ENCODE measurements around the gene SORCS2.
"Not testable (repeated sequence)": the region's sequence is repeated elsewhere in the genome, so short reads cannot be mapped to it uniquely, and the experiment has no call there.

SORCS2 gene

DNA sequence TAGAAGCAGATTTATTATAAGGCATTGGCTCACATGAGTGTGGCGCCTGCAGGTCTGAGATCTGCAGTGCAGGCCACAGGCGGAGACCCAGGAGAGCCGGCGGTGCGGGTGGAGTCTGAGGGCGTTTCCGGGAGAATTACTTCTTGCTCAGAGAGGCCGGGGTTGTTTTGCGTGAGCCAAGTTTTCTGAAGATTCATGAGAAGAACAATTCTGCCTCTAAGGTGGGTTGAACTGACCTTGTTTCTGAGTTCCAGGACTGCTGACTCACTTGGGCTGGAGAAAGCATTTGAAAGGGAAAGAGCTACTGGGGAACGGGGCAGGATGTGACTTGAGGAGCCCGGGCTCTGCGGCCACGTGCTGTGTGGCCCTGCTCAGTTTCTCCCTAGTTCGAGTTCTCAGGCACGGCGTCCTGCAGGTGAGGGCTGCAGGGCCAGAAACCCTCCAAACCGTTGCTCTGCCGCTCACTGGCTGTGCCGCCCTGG lies 36.7 kb upstream of the SORCS2 start:
- no peaks in the 10 kb centered on the region for H3K9me3 Mint-ChIP-seq

DNA sequence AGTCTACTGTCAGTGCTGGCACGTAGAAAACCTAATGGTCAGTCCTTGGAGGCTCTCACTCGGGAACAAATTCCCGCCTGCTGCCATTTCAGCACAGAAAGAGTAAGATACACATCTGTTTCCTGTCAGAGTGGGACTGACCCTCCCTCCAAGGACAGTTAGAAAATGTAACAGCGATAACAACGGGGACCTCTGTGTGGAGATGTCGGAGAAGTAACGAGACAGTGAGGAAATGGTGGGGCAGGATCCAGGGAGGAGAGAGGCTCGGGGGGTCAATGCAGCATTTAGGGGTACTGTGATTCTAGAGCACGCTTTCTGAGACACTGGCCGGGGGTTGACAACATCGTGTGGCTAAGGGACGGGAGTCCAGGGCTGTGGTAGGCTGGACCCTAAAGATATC lies 36.0 kb upstream of the SORCS2 start:
- Mint-ChIP-seq H3K27ac (no peak overlapping the region), H3K36me3 (ENCODE audit: low read depth) (no peaks in the 10 kb centered on the region), H3K4me3 (no peak overlapping the region), H3K27me3 (peaks cover 22% of the 10 kb centered on the region), H3K4me1 (ENCODE audit: low read depth) (no peaks in the 10 kb centered on the region), H3K9me3 (no peaks in the 10 kb centered on the region)
- intact Hi-C loops (cut with micrococcal nuclease): no loop called here

More for the DNA sequence above, 36.7 kb upstream of the SORCS2 start:
- intact Hi-C loops (cut with micrococcal nuclease): no loop called here
- H3K27me3 Mint-ChIP-seq: peaks cover 21% of the 10 kb centered on the region
- H3K4me3 Mint-ChIP-seq: no peak overlapping the region
- H3K27ac Mint-ChIP-seq: no peak overlapping the region
- H3K4me1 Mint-ChIP-seq (ENCODE audit: low read depth): no peaks in the 10 kb centered on the region
- H3K36me3 Mint-ChIP-seq (ENCODE audit: low read depth): no peaks in the 10 kb centered on the region

DNA sequence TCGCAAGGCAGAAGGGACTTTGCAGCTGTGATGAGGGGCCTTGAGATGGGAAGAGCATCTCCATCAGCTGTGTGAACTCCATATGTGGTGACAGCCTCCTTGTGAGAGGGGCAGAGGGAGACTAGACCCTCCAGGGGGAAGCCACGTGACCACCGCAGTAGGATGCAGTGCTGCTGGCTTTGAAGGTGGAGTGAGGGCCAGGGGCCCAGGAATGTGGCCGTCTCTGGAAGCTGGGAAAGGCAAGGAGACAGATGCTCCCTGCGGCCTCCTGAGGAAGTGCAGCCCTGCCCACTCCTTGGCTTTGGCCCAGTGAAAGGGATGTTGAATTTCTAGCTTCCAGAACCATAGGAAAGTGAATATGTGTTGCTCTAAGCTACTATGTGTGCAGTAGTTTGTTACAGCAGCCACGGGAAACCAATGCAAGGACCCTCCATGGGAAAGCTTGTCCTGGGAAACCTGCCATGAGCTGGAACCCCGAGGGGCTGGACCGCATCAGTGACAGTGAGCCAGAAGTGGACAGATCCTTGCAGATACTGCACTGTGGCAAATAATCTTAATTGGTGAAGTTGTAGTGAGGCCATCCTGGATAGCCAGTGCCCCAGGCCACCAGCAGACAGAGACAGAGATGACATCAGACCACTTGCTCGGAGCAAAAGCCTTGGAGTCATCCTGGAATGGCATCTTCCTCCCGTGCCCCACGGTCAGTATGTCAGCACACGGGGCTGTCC lies 35.4 kb upstream of the SORCS2 start:
- no peak overlapping the region for H3K27ac Mint-ChIP-seq
- H3K9me3 Mint-ChIP-seq: no peaks in the 10 kb centered on the region
- no peaks in the 10 kb centered on the region for H3K4me1 Mint-ChIP-seq (ENCODE audit: low read depth)
- H3K27me3 Mint-ChIP-seq: peaks cover 22% of the 10 kb centered on the region
- intact Hi-C loops (cut with micrococcal nuclease): no loop called here
- H3K4me3 Mint-ChIP-seq: no peak overlapping the region
- no peaks in the 10 kb centered on the region for H3K36me3 Mint-ChIP-seq (ENCODE audit: low read depth)

DNA sequence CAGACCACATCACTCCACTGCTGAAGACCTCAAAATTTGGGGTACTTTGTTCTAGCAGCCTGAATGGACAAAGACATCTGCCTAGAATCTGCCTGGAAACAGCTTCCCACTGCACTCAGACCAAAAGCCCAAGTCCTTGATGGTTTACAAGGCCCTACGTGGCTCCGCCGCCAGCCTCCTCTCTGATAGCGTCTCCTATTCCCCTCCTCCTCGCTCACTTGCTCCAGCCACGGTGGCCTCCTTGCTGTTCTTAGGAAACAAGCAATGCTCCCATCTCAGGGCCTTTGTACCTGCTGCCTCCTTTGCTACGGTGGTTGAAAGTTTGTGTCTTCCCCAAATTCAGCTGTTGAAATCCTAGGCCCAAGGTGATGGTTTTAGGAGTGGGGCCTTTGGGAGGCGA lies 34.7 kb upstream of the SORCS2 start:
- no peaks in the 10 kb centered on the region for H3K4me1 Mint-ChIP-seq (ENCODE audit: low read depth)

DNA sequence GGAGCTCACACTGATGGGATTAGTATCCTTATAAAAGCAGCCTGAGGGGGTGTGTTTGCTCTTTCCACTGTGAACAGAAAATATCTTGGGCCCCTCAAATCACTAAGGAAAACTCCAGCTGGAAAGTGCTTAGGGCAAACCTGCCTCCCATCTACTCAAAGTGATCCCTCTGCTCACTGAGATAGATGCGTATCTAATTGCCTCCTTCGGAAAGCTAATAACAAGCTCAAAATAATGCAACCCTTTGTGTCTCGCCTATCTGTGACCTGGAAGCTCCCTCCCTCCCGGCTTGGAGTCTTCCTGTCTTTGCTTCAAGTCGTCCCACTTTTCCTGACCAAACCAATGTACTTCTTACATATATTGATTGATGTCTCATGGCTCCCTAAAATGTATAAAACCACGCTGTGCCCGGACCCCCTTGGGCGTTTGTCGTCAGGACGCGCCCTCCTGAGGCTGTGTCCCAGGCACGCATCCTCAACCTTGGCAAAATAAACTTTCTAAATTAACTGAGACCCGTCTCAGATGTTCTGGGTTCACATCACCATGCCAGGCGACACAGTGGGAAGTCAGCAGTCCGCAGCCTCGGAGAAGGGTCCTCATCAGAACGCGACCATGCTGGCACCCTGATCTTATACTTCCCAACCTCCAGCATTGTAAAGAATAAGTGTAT lies 34.1 kb upstream of the SORCS2 start:
- no peaks in the 10 kb centered on the region for H3K9me3 Mint-ChIP-seq
- H3K27ac Mint-ChIP-seq: no peak overlapping the region
- H3K36me3 Mint-ChIP-seq (ENCODE audit: low read depth): no peaks in the 10 kb centered on the region
- H3K4me1 Mint-ChIP-seq (ENCODE audit: low read depth): no peaks in the 10 kb centered on the region
- intact Hi-C loops (cut with micrococcal nuclease): no loop called here
- H3K27me3 Mint-ChIP-seq: peaks cover 22% of the 10 kb centered on the region
- no peak overlapping the region for H3K4me3 Mint-ChIP-seq

More for the DNA sequence above, 34.7 kb upstream of the SORCS2 start:
- intact Hi-C loops (cut with micrococcal nuclease): no loop called here
- no peaks in the 10 kb centered on the region for H3K36me3 Mint-ChIP-seq (ENCODE audit: low read depth)
- no peak overlapping the region for H3K4me3 Mint-ChIP-seq
- peaks cover 22% of the 10 kb centered on the region for H3K27me3 Mint-ChIP-seq
- no peak overlapping the region for H3K27ac Mint-ChIP-seq
- no peaks in the 10 kb centered on the region for H3K9me3 Mint-ChIP-seq

DNA sequence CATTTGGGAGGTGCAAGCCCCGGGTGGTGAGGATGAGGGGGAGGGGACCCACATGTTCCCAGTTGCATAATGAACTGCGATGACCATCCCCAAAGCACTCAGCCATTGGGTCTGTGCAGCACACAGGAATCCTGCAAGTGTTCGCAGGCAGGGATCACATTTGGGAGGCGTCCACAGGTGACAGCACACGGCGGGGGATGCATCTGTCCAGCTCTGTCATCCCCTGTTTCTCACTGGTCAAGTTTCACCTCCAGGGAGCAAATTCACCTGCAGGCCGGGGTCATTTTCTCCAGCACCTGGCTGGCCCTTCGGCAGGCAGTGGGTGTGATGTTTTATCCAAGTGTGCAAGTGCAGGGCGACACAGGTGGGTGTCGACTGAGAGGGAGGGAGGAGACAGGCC lies 33.3 kb upstream of the SORCS2 start:
- Mint-ChIP-seq H3K9me3 (no peaks in the 10 kb centered on the region), H3K27ac (no peak overlapping the region), H3K4me1 (ENCODE audit: low read depth) (no peaks in the 10 kb centered on the region), H3K4me3 (no peak overlapping the region), H3K36me3 (ENCODE audit: low read depth) (no peaks in the 10 kb centered on the region), H3K27me3 (peaks cover 22% of the 10 kb centered on the region)
- intact Hi-C loops (cut with micrococcal nuclease): no loop called here

DNA sequence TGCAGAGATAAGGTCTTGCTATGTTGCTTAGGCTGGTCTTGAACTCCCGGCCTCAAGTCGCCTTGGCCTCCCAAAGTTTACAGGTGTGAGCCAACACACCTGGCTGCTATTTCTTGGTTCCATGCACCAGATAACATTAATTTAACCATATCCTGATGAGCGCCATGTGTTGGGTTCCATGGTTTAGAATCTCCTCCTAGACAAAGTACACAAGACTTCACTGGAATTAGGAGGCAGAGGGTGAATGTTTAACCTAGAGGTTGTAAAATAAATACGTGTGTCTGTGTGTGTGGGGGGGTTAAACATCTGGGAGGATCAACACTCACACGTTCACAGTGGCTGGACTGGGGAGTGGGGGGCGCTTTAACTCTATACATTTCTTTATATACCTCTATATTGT lies 32.4 kb upstream of the SORCS2 start:
- Mint-ChIP-seq H3K9me3 (no peaks in the 10 kb centered on the region), H3K4me3 (no peak overlapping the region), H3K36me3 (ENCODE audit: low read depth) (no peaks in the 10 kb centered on the region), H3K27me3 (peaks cover 19% of the 10 kb centered on the region), H3K27ac (no peak overlapping the region), H3K4me1 (ENCODE audit: low read depth) (no peaks in the 10 kb centered on the region)
- intact Hi-C loops (cut with micrococcal nuclease): no loop called here

DNA sequence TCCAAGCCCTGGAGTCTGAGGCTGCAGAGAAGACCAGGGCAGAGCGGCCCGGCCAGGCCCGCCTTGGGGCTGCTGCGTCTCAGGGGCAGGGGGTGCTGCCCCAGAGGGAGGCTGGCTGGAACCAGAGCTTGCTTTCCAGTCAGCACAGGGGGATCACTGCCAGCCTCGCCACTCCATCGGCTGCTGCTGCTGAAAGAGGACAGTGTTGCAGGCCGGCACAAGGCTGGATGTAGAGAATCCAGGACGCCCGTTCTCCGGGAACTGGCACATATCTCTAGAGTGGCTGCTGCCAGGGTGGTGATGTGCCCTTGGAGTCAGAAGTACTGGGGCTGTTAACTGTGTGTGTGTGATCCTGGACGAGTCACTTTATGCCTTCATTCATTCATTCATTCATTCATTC lies 31.9 kb upstream of the SORCS2 start:
- intact Hi-C loops (cut with micrococcal nuclease): no loop called here
- no peaks in the 10 kb centered on the region for H3K9me3 Mint-ChIP-seq
- peaks cover 17% of the 10 kb centered on the region for H3K27me3 Mint-ChIP-seq
- H3K4me3 Mint-ChIP-seq: no peak overlapping the region
- H3K4me1 Mint-ChIP-seq (ENCODE audit: low read depth): no peaks in the 10 kb centered on the region
- no peak overlapping the region for H3K27ac Mint-ChIP-seq
- no peaks in the 10 kb centered on the region for H3K36me3 Mint-ChIP-seq (ENCODE audit: low read depth)

DNA sequence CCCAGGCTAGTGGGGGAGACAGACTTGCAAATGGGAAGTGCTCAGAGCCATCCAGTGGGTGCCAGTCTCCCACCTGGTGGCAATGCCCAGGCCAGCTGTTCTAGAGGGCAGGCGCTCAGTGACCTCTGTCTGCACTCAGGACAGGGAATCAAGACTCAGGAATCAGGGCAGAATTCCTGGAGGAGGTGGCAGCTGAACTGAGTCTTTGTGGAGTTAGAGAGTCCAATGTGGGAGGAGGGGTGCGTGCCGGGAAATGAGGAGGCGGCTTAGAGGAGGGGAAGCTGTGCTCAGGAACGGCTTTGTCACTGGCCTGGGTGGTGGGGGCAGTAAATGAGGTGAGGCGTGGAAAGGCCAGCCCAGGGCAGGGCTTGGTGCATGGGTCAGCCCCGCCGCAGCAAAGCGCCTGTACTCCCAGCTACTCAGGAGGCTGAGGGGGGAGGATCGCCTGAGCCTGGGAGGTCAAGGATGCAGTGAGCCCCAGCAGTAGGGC lies 31.3 kb upstream of the SORCS2 start:
- intact Hi-C loops (cut with micrococcal nuclease): no loop called here
- H3K27ac Mint-ChIP-seq: no peak overlapping the region
- peaks cover 13% of the 10 kb centered on the region for H3K27me3 Mint-ChIP-seq
- H3K4me1 Mint-ChIP-seq (ENCODE audit: low read depth): no peaks in the 10 kb centered on the region
- no peaks in the 10 kb centered on the region for H3K9me3 Mint-ChIP-seq
- no peak overlapping the region for H3K4me3 Mint-ChIP-seq
- H3K36me3 Mint-ChIP-seq (ENCODE audit: low read depth): no peaks in the 10 kb centered on the region

DNA sequence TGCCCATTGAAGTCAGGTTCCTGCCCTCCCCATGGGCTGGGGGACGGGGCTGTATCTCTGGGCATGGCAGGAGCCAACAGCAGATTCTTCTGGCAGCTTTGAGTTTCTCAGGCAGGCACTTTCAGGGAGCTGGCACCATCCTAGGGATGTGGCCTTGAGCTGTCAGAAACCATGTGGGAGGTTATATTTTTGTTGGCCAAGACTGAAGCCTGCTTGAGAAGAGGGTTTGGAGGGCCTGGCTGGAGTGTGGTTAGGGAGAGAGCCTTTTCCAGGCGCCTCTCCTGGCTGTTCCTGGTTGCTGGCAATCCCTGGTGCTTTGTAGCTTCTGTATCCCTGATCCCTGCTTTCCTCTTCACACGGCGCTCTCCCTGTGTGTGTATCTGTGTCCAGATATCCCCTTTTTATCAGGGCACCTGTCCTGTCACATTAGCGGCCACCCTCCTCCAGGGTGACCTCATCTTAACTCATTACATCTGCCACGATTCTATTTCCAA lies 30.6 kb upstream of the SORCS2 start:
- H3K36me3 Mint-ChIP-seq (ENCODE audit: low read depth): no peaks in the 10 kb centered on the region
- peaks cover 6% of the 10 kb centered on the region for H3K27me3 Mint-ChIP-seq
- intact Hi-C loops (cut with micrococcal nuclease): no loop called here
- H3K27ac Mint-ChIP-seq: no peak overlapping the region
- no peaks in the 10 kb centered on the region for H3K9me3 Mint-ChIP-seq
- no peaks in the 10 kb centered on the region for H3K4me1 Mint-ChIP-seq (ENCODE audit: low read depth)
- no peak overlapping the region for H3K4me3 Mint-ChIP-seq

DNA sequence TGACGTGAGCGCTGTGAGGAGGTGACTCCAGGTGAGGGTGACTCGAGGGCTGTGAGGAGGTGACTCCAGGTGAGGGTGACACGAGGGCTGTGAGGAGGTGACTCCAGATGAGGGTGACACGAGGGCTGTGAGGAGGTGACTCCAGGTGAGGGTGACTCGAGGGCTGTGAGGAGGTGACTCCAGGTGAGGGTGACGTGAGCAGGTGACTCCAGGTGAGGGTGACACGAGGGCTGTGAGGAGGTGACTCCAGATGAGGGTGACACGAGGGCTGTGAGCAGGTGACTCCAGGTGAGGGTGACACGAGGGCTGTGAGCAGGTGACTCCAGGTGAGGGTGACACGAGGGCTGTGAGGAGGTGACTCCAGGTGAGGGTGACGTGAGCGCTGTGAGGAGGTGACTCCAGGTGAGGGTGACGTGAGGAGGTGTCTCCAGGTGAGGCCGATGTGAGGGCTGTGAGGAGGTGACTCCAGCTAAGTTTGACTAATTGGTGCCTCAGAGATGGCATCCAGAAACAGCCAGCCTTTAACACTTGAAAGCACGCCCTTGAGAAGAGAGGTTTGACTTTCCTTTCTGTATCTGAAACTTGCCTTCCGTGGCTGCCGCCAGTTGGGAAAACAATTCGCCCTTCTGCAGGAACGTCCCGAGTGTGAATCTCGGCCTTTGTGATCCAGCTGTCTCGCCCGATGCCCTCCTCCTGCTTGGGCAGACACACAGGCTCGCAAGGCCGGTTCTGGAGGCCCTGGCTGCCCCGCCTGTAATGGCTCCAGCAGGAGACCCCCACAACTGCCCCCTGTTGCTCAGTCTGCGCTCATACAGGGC lies 27.1 kb upstream of the SORCS2 start:
- H3K9me3 Mint-ChIP-seq; H3K4me1 Mint-ChIP-seq (ENCODE audit: low read depth); H3K36me3 Mint-ChIP-seq (ENCODE audit: low read depth); H3K27ac Mint-ChIP-seq; H3K4me3 Mint-ChIP-seq; intact Hi-C loops (cut with micrococcal nuclease); H3K27me3 Mint-ChIP-seq: not testable (repeated sequence)

DNA sequence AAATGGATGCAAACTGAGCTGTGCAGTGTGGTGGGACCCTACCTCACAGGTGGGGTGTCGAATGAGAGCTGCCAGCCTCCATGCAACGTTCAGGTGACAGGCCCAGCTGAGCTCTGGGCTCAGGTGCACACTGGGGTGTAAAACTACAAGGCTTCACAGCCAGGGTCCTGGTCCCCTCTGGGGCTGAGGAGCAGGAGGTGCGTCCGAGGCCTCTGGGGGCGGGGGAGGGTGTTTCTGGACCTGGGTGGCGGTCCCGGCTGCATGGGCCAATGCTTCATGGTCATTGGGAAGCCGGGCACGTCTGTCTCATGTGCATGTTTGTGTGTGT lies 26.5 kb upstream of the SORCS2 start:
- H3K27ac Mint-ChIP-seq: no peak overlapping the region
- H3K4me3 Mint-ChIP-seq: no peak overlapping the region
- no peaks in the 10 kb centered on the region for H3K36me3 Mint-ChIP-seq (ENCODE audit: low read depth)
- peaks cover 4% of the 10 kb centered on the region for H3K27me3 Mint-ChIP-seq
- H3K9me3 Mint-ChIP-seq: no peaks in the 10 kb centered on the region
- no peaks in the 10 kb centered on the region for H3K4me1 Mint-ChIP-seq (ENCODE audit: low read depth)
- intact Hi-C loops (cut with micrococcal nuclease): no loop called here

DNA sequence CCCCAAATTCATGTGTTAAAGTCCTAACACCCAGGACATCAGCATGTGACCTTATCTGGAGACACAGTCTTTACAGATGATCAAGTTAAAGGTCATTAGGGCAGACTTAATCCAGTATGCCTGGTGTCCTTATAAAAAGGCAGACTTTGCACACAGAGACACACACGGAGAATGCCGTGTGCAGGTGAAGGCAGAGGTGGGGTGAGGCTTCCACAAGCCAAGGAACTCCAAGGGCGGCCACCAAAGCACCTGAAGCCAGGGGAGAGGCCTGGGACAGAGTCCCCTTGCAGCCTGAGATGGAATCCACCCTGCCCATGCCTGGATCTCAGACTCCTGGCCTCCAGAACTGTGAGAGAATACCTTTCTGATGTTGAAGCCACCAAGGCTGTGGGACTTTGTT lies 26.1 kb upstream of the SORCS2 start:
- Mint-ChIP-seq H3K36me3 (ENCODE audit: low read depth) (no peaks in the 10 kb centered on the region), H3K4me3 (no peak overlapping the region), H3K9me3 (no peaks in the 10 kb centered on the region), H3K27ac (no peak overlapping the region), H3K4me1 (ENCODE audit: low read depth) (no peaks in the 10 kb centered on the region), H3K27me3 (peaks cover 3% of the 10 kb centered on the region)
- intact Hi-C loops (cut with micrococcal nuclease): no loop called here

Data from dendritic cell treated with granulocyte-macrophage colony-stimulating factor and Interleukin-4, amounts not matched to agents 40 ng/mL and 50 ng/mL, for 4 days (primary cell).